T-helper 22 cell (primary cell): Measurements from ENCODE around the gene LRMDA.

Experiments used
- DNase-seq: peaks from one replicate; pipeline ENCODE4 v3.0.0-alpha.2; 2020; ENCODE audit warnings: low read depth

Gene LRMDA

GRCh38 chr10:76209135-76209534, 777.7 kb downstream of the LRMDA start:
- no peak for DNase-seq

- no peak for DNase-seq
Observed at GRCh38 chr10:76210211-76210610, 778.8 kb downstream of the LRMDA start.

- DNase-seq = no peak
Observed at GRCh38 chr10:76211691-76212090, 780.3 kb downstream of the LRMDA start.

GRCh38 chr10:76213876-76214275, 782.5 kb downstream of the LRMDA start:
- DNase-seq = no peak

- no peak for DNase-seq
Observed at GRCh38 chr10:76218035-76218434, 786.6 kb downstream of the LRMDA start.

GRCh38 chr10:76229341-76229740, 797.9 kb downstream of the LRMDA start:
- no peak for DNase-seq

GRCh38 chr10:76230921-76231285, 799.5 kb downstream of the LRMDA start:
- no peak for DNase-seq

GRCh38 chr10:76231286-76231934, 800.0 kb downstream of the LRMDA start:
- no peak for DNase-seq

- no peak for DNase-seq
Observed at GRCh38 chr10:76234499-76235226, 803.2 kb downstream of the LRMDA start.

GRCh38 chr10:76236356-76236755, 804.9 kb downstream of the LRMDA start:
- DNase-seq = no peak

- DNase-seq = no peak
Observed at GRCh38 chr10:76242956-76243355, 811.5 kb downstream of the LRMDA start.

GRCh38 chr10:76244061-76244686, 812.8 kb downstream of the LRMDA start:
- DNase-seq = no peak

- no peak for DNase-seq
Observed at GRCh38 chr10:76245951-76246495, 814.6 kb downstream of the LRMDA start.

- no peak for DNase-seq
Observed at GRCh38 chr10:76248649-76249200, 817.3 kb downstream of the LRMDA start.

- no peak for DNase-seq
Observed at GRCh38 chr10:76251841-76252671, 820.6 kb downstream of the LRMDA start.

- no peak for DNase-seq
Observed at GRCh38 chr10:76252733-76253132, 821.3 kb downstream of the LRMDA start.

- DNase-seq = no peak
Observed at GRCh38 chr10:76255241-76255640, 823.8 kb downstream of the LRMDA start.

- no peak for DNase-seq
Observed at GRCh38 chr10:76257816-76258215, 826.4 kb downstream of the LRMDA start.

GRCh38 chr10:76265441-76266113, 834.2 kb downstream of the LRMDA start:
- no peak for DNase-seq

GRCh38 chr10:76268530-76268929, 837.1 kb downstream of the LRMDA start:
- DNase-seq = no peak

GRCh38 chr10:76268954-76269353, 837.5 kb downstream of the LRMDA start:
- no peak for DNase-seq
